Endothelial cell of umbilical vein (primary cell): ENCODE results near the gene TMUB2. TPM values are rescaled to one million over a fixed set of nuclear protein-coding genes. Genes with fewer than 3 reads are reported as not detected.
"Not testable (repeated sequence)": the region's sequence is repeated elsewhere in the genome, so short reads cannot be mapped to it uniquely, and the experiment has no call there.

ENCODE experiments used
- BruUV-seq: library from RNA; stranded (reverse); fragments of 400-500 nt; replicated peaks from 2 replicates; lab custom pipeline; 2021; lab: Mats Ljungman, UMichigan
- CTCF ChIA-PET: fragments of 300-600, 350-600 bp; sonication (Branson Sonifier 250); formaldehyde crosslinking; loops from one replicate; lab custom pipeline; 2021; ENCODE audit warnings: antibody characterized with exemption, inconsistent platforms; lab: Charles Lee
- POLR2A ChIA-PET: fragments of 300-600, 350-600 bp; sonication (Branson Sonifier 250); formaldehyde crosslinking; loops from one replicate; lab custom pipeline; 2021; ENCODE audit warnings: antibody characterized with exemption, inconsistent platforms; lab: Charles Lee
- DNase-seq: peaks from one replicate; pipeline ENCODE4 v3.0.0-alpha.2; 2011; ENCODE audit warnings: low read depth, low spot score
- FAIRE-seq: peaks from 2 replicates; lab custom pipeline; 2011; peaks lifted over from hg19 to GRCh38; lab: Jason Lieb, UNC
- H2AFZ ChIP-seq: 2 replicates; pipeline ENCODE4 v1.6.0; 2012; ENCODE audit warnings: low read depth, low read length, control low read depth, inconsistent platforms
- H3K27ac ChIP-seq: 2 replicates; pipeline ENCODE4 v1.5.1; 2011; ENCODE audit warnings: low read depth, mild to moderate bottlenecking, control low read depth, low read length, moderate library complexity; ENCODE audit not compliant: insufficient read depth
- H3K27me3 ChIP-seq, 2 experiments: 2 replicates each; pipeline versions ENCODE4 v1.6.0 to v1.6.1; 2011; ENCODE audit warnings: low read length in 2 of 2, mixed read lengths in 1 of 2; ENCODE audit not compliant: control insufficient read depth in 2 of 2, insufficient read depth in 2 of 2
- H3K36me3 ChIP-seq, 2 experiments: 2 replicates in 1 of 2; 3 replicates in 1 of 2; pipeline ENCODE4 v1.5.1; 2011; ENCODE audit warnings: low read length in 2 of 2, mild to moderate bottlenecking in 1 of 2, moderate library complexity in 1 of 2; ENCODE audit not compliant: control insufficient read depth in 2 of 2, insufficient read depth in 2 of 2; ENCODE audit errors: extremely low read depth in 1 of 2
- H3K4me1 ChIP-seq: 3 replicates; pipeline ENCODE4 v1.5.1; 2011; ENCODE audit warnings: mild to moderate bottlenecking, low read length; ENCODE audit not compliant: control insufficient read depth, insufficient read depth; ENCODE audit errors: extremely low read depth
- H3K4me2 ChIP-seq: 2 replicates; pipeline ENCODE4 v1.6.1; 2011; ENCODE audit warnings: low read length, control low read depth, mixed read lengths; ENCODE audit not compliant: insufficient read depth
- H3K4me3 ChIP-seq, 3 experiments: fragments of 200-600 bp in 1 of 3; sonication (generic), shearing (Covaris generic) in 1 of 3; replicated peaks in 1 of 3; 2 replicates each; pipeline ENCODE4 v1.5.1; 2011 to 2016; ENCODE audit warnings: control low read depth in 3 of 3, low read length in 3 of 3, mild to moderate bottlenecking in 2 of 3, inconsistent platforms in 1 of 3, low read depth in 1 of 3, moderate library complexity in 1 of 3; ENCODE audit not compliant: insufficient read depth in 1 of 3
- H3K79me2 ChIP-seq: 2 replicates; pipeline ENCODE4 v1.6.0; 2012; ENCODE audit warnings: low read length, inconsistent platforms; ENCODE audit not compliant: control insufficient read depth, insufficient read depth
- H3K9ac ChIP-seq: replicated peaks from 2 replicates; pipeline ENCODE3; 2011; ENCODE audit warnings: low read length, control low read depth; ENCODE audit not compliant: insufficient read depth; ENCODE audit errors: extremely low read depth
- H3K9me1 ChIP-seq: replicated peaks from 3 replicates; pipeline ENCODE4 v1.6.0; 2011; ENCODE audit warnings: mild to moderate bottlenecking, low read length; ENCODE audit not compliant: control insufficient read depth, insufficient read depth; ENCODE audit errors: extremely low read depth
- H3K9me3 ChIP-seq: replicated peaks from 2 replicates; pipeline ENCODE4 v1.5.1; 2012; ENCODE audit warnings: low read length, inconsistent platforms; ENCODE audit not compliant: control insufficient read depth, insufficient read depth
- H4K20me1 ChIP-seq: replicated peaks from 2 replicates; pipeline ENCODE3; 2011; ENCODE audit warnings: mild to moderate bottlenecking, low read length; ENCODE audit not compliant: control insufficient read depth, insufficient read depth; ENCODE audit errors: extremely low read depth
- EZH2 ChIP-seq: IDR thresholded peaks from 2 replicates; pipeline ENCODE4 v1.6.1; 2012; ENCODE audit warnings: borderline replicate concordance, low read depth, mild to moderate bottlenecking, moderate library complexity, low read length, inconsistent platforms; ENCODE audit not compliant: severe bottlenecking
- FOS ChIP-seq: IDR thresholded peaks from 2 replicates; pipeline ENCODE4 v1.6.1; 2011; ENCODE audit warnings: mild to moderate bottlenecking, low read length, moderate library complexity, borderline replicate concordance; ENCODE audit not compliant: insufficient read depth
- GATA2 ChIP-seq: IDR thresholded peaks from 2 replicates; pipeline ENCODE4 v1.7.0; 2011; ENCODE audit warnings: low read depth, mild to moderate bottlenecking, moderate library complexity, mixed read lengths, low read length; ENCODE audit not compliant: insufficient read length, insufficient read depth
- MYC ChIP-seq: IDR thresholded peaks from one replicate; pipeline ENCODE4 v1.6.1; 2011; ENCODE audit warnings: mild to moderate bottlenecking, low read depth, low read length
- POLR2A ChIP-seq: IDR thresholded peaks from 2 replicates; pipeline ENCODE4 v1.6.1; 2012; ENCODE audit warnings: low read depth, mild to moderate bottlenecking, control low read depth, low read length
- POLR2AphosphoS5 ChIP-seq: IDR thresholded peaks from 2 replicates; pipeline ENCODE4 v1.6.1; 2012; ENCODE audit warnings: low read depth, mild to moderate bottlenecking, control low read depth, low read length, moderate library complexity; ENCODE audit not compliant: insufficient read depth
- dilution Hi-C: fragments of 300-500 bp; cut with MboI; formaldehyde crosslinking; loops from one replicate; pipeline ENCODE4 v1.15.0; 2019; ENCODE audit warnings: low sequenced_read_pairs; ENCODE audit not compliant: extremely low pct_ligation_motif_present
- intact Hi-C: fragments of 100-400 bp; cut with micrococcal nuclease; formaldehyde crosslinking; loops from one replicate; pipeline ENCODE4 v1.10.0; 2022
- polyA plus RNA-seq, 4 experiments: library from polyadenylated mRNA; depleted of rRNA in 3 of 4; stranded (reverse) in 3 of 4; unstranded in 1 of 4; fragments of >200 nt; gene quantifications; 2 replicates each; pipeline versions ENCODE4 v1.2.1 to v1.2.3, GENCODE V29; 2011 to 2012; ENCODE audit warnings: missing spikeins in 1 of 4
- total RNA-seq: library from RNA; stranded (reverse); gene quantifications from 2 replicates; pipeline ENCODE4 v1.2.3, GENCODE V29; 2021

The TMUB2 gene
- total and polyA plus RNA-seq, 2 donors (not counting 3 experiments of a cell fraction or from before 2014, with no cell fraction given), result 43.6 to 72.5 TPM

DNA sequence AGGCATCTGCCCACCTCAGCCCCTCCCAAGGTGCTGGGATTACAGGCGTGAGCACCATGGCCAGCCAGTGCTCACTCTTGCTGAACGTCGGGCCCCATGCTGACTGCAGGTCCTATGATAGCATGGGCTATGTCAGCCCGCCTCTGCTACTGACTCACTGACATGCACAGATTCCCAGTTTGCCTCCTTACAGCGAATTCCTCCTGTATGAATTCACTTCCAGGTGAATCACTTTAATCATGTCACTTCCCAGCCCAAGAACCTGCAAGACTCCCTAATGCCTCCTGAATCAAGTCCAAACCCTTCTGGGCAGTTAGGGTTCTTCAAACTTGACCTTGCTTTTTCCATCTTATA lies 48.8 kb downstream of the TMUB2 start:
- POLR2A ChIA-PET, result no interaction called here

GRCh38 chr17:44236444-44236991 lies 49.7 kb downstream of the TMUB2 start:
- Histone ChIP-seq H4K20me1 (no peaks in the 10 kb centered on the region), H3K79me2 (no peaks in the 10 kb centered on the region), H3K9ac (no peak overlapping the region), H3K36me3 (no peaks in the 10 kb centered on the region), H3K27me3 (peaks cover 0 to 2% of the 10 kb centered on the region in 2 experiments), H3K9me3 (no peaks in the 10 kb centered on the region), H2AFZ (no peak overlapping the region), H3K27ac (no peak overlapping the region), H3K9me1 (no peaks in the 10 kb centered on the region), H3K4me3 (no peak overlapping the region), H3K4me1 (peaks cover 8% of the 10 kb centered on the region), H3K4me2 (no peak overlapping the region)
- no peak for FAIRE-seq
- POLR2A ChIA-PET, result no interaction called here
- dilution Hi-C loops (no loop called here), intact Hi-C loops (no loop called here)
- BruUV-seq, result no TSS peak
- no peak for DNase-seq
- CTCF ChIA-PET, result interaction anchor here (0.9 kb wide), 1 partner anchor 9 kb away, joined by 3 read pairs; no protein-coding TSS in a partner anchor
- TF ChIP-seq MYC, result no peak
- no peak for TF ChIP-seq POLR2AphosphoS5
- no peak for TF ChIP-seq POLR2A
- no peak for TF ChIP-seq GATA2
- TF ChIP-seq FOS, result no peak

More for the DNA sequence above, 48.8 kb downstream of the TMUB2 start:
- dilution Hi-C loops, result no loop called here
- H2AFZ ChIP-seq, result no peak overlapping the region
- DNase-seq, result no peak
- intact Hi-C loops, result no loop called here
- H4K20me1 ChIP-seq, result no peaks in the 10 kb centered on the region
- H3K4me1 ChIP-seq, result peaks cover 8% of the 10 kb centered on the region
- no peak overlapping the region for H3K4me2 ChIP-seq
- peaks cover 0 to 2% of the 10 kb centered on the region in 2 experiments for H3K27me3 ChIP-seq
- H3K4me3 ChIP-seq, result no peak overlapping the region
- FAIRE-seq, result no peak
- TF ChIP-seq EZH2, result no peak
- no peaks in the 10 kb centered on the region for H3K9me1 ChIP-seq
- no peak overlapping the region for H3K9ac ChIP-seq
- H3K27ac ChIP-seq, result no peak overlapping the region
- H3K36me3 ChIP-seq, result no peaks in the 10 kb centered on the region
- CTCF ChIA-PET, result no interaction called here
- no peaks in the 10 kb centered on the region for H3K9me3 ChIP-seq
- no TSS peak for BruUV-seq
- no peaks in the 10 kb centered on the region for H3K79me2 ChIP-seq

- H3K27ac ChIP-seq, FAIRE-seq, dilution Hi-C loops, H4K20me1 ChIP-seq, H3K9ac ChIP-seq, H3K79me2 ChIP-seq, CTCF ChIA-PET, DNase-seq, POLR2A ChIA-PET, H3K9me3 ChIP-seq, H3K4me2 ChIP-seq, H3K36me3 ChIP-seq, H3K4me3 ChIP-seq, intact Hi-C loops, H3K27me3 ChIP-seq, H3K9me1 ChIP-seq, BruUV-seq, H3K4me1 ChIP-seq, H2AFZ ChIP-seq: not testable (repeated sequence)
Observed at GRCh38 chr17:44237886-44238285, 51.1 kb downstream of the TMUB2 start.
